Prostate gland (tissue), 2 donors: ENCODE data around the gene NRXN3. TPM values are rescaled to one million over a fixed set of nuclear protein-coding genes. Genes with fewer than 3 reads are reported as not detected.

Experiments
- DNase-seq: peaks from one replicate; pipeline ENCODE4 v3.0.0-alpha.2; 2019; ENCODE audit warnings: low spot score
- H3K27ac ChIP-seq, 2 donors: fragments of 200-600 bp; sonication (generic); 2 replicates each; pipeline ENCODE4 v1.5.1; 2017 to 2019
- H3K27me3 ChIP-seq: fragments of 200-600 bp; sonication (generic); replicated peaks from 2 replicates; pipeline ENCODE4 v1.5.1; 2019; ENCODE audit not compliant: insufficient read depth
- H3K36me3 ChIP-seq, 2 donors: fragments of 200-600 bp; sonication (generic); 1 replicate in 1 of 2; 2 replicates in 1 of 2; pipeline versions ENCODE4 v1.5.1 to v1.8.1; 2017 to 2019
- H3K4me1 ChIP-seq: fragments of 200-600 bp; sonication (generic); replicated peaks from 2 replicates; pipeline ENCODE4 v1.5.1; 2019
- H3K4me3 ChIP-seq, 2 donors: fragments of 200-600 bp; sonication (generic); 2 replicates each; pipeline ENCODE4 v1.5.1; 2017 to 2019
- H3K9me3 ChIP-seq: fragments of 200-600 bp; sonication (generic); 2 replicates; pipeline ENCODE4 v1.5.1; 2017
- CTCF ChIP-seq, 4 experiments: fragments of 200-600 bp in 2 of 4; fragments of 450-650 bp in 2 of 4; sonication (generic) in 2 of 4; IDR thresholded peaks; 1 replicate in 3 of 4; 2 replicates in 1 of 4; pipeline ENCODE4 v1.5.1; 2016 to 2019; ENCODE audit warnings: antibody characterized with exemption in 4 of 4, mild to moderate bottlenecking in 2 of 4, moderate library complexity in 2 of 4
- POLR2A ChIP-seq: fragments of 450-650 bp; IDR thresholded peaks from one replicate; pipeline ENCODE4 v1.6.1; 2016; ENCODE audit warnings: antibody characterized with exemption, mild to moderate bottlenecking
- POLR2AphosphoS5 ChIP-seq: sonication (generic); formaldehyde crosslinking; IDR thresholded peaks from one replicate; pipeline ENCODE4 v1.6.1; 2017; ENCODE audit warnings: antibody characterized with exemption
- WGBS: methylation state at CpG from one replicate; pipeline ENCODE4 v1.1.5; 2018; 5-methylcytosine and 5-hydroxymethylcytosine counted together
- intact Hi-C: fragments of 100-400 bp; cut with DNase I; formaldehyde crosslinking; loops from one replicate; pipeline ENCODE4 v1.14.2; 2022
- total RNA-seq, 2 donors: library from RNA; depleted of rRNA; stranded (reverse); fragments of >200 nt; gene quantifications; one replicate each; pipeline ENCODE4 v1.1.0, GENCODE V29; 2016

The NRXN3 gene
- total RNA-seq, 2 donors from 2014 or later, result 6.6 to 8.2 TPM

- DNase-seq, result no peak
- WGBS, result 30% methylated on average over 5 of the region's 5 CpGs
Observed at GRCh38 chr14:78232231-78233000, 62.2 kb downstream of the NRXN3 start.

GRCh38 chr14:78238141-78238540 is 68.0 kb downstream of the NRXN3 start:
- 87% methylated on average over 10 of the region's 10 CpGs for WGBS
- DNase-seq, result no peak

More at GRCh38 chr14:78232231-78233000, 62.2 kb downstream of the NRXN3 start:
- no peaks in the 10 kb centered on the region for H3K4me1 ChIP-seq
- no peaks in the 10 kb centered on the region for H3K27me3 ChIP-seq
- H3K27ac ChIP-seq, result no peak overlapping the region
- no peaks in the 10 kb centered on the region for H3K9me3 ChIP-seq
- TF ChIP-seq CTCF (IDR thresholded peaks at IDR 0.05) (no peak), POLR2A (no peak), POLR2AphosphoS5 (no peak)
- no peaks in the 10 kb centered on the region for H3K36me3 ChIP-seq
- intact Hi-C loops, result no loop called here
- no peak overlapping the region for H3K4me3 ChIP-seq

GRCh38 chr14:78240567-78240966 is 70.4 kb downstream of the NRXN3 start:
- DNase-seq, result no peak
- Histone ChIP-seq H3K9me3 (no peaks in the 10 kb centered on the region), H3K36me3 (no peaks in the 10 kb centered on the region), H3K27ac (no peak overlapping the region), H3K4me1 (no peaks in the 10 kb centered on the region), H3K4me3 (no peak overlapping the region), H3K27me3 (no peaks in the 10 kb centered on the region)
- WGBS, result 45% methylated on average over 3 of the region's 3 CpGs
- intact Hi-C loops, result no loop called here
- TF ChIP-seq POLR2AphosphoS5, result no peak
- TF ChIP-seq CTCF (IDR thresholded peaks at IDR 0.05), result no peak
- TF ChIP-seq POLR2A, result no peak

More at GRCh38 chr14:78238141-78238540, 68.0 kb downstream of the NRXN3 start:
- Histone ChIP-seq H3K27me3 (no peaks in the 10 kb centered on the region), H3K9me3 (no peaks in the 10 kb centered on the region), H3K4me3 (no peak overlapping the region), H3K36me3 (no peaks in the 10 kb centered on the region), H3K27ac (no peak overlapping the region), H3K4me1 (no peaks in the 10 kb centered on the region)
- TF ChIP-seq CTCF (IDR thresholded peaks at IDR 0.05), result no peak
- no peak for TF ChIP-seq POLR2AphosphoS5
- no peak for TF ChIP-seq POLR2A
- intact Hi-C loops, result no loop called here

- no peaks in the 10 kb centered on the region for H3K36me3 ChIP-seq
- H3K27ac ChIP-seq, result no peak overlapping the region
- H3K9me3 ChIP-seq, result no peaks in the 10 kb centered on the region
- no peaks in the 10 kb centered on the region for H3K27me3 ChIP-seq
- H3K4me3 ChIP-seq, result no peak overlapping the region
- DNase-seq, result no peak
- no peaks in the 10 kb centered on the region for H3K4me1 ChIP-seq
- intact Hi-C loops, result no loop called here
- WGBS, result 74% methylated on average over 5 of the region's 5 CpGs
- TF ChIP-seq POLR2AphosphoS5 (no peak), POLR2A (no peak), CTCF (IDR thresholded peaks at IDR 0.05) (no peak)
Observed at GRCh38 chr14:78242086-78242485, 71.9 kb downstream of the NRXN3 start.

- no peaks in the 10 kb centered on the region for H3K4me1 ChIP-seq
- H3K27ac ChIP-seq, result no peak overlapping the region
- TF ChIP-seq POLR2AphosphoS5, result no peak
- no peak for TF ChIP-seq CTCF (IDR thresholded peaks at IDR 0.05)
- no peak for TF ChIP-seq POLR2A
- no peaks in the 10 kb centered on the region for H3K27me3 ChIP-seq
- no peak overlapping the region for H3K4me3 ChIP-seq
- DNase-seq, result no peak
- H3K36me3 ChIP-seq, result no peaks in the 10 kb centered on the region
- H3K9me3 ChIP-seq, result no peaks in the 10 kb centered on the region
- WGBS, result 97% methylated on average over 19 of the region's 20 CpGs
- intact Hi-C loops, result no loop called here
Observed at GRCh38 chr14:78243187-78243586, 73.0 kb downstream of the NRXN3 start.
